HepG2 (cell line): ENCODE measurements around the gene IFNLR1. TPM values are rescaled to one million over a fixed set of nuclear protein-coding genes. Genes with fewer than 3 reads are reported as not detected.

Experiments
- ARNT ChIP-seq: fragments of 450-650 bp; IDR thresholded peaks from 2 replicates; pipeline ENCODE4 v1.6.1; 2017
- ETV6 ChIP-seq: sonication (generic); formaldehyde crosslinking; conservative IDR thresholded peaks from 2 replicates; pipeline ENCODE4 v1.4.0; 2020; ENCODE audit warnings: missing genetic modification reagents
- LCORL ChIP-seq, 2 experiments: fragments of 450-650 bp in 1 of 2; sonication (generic) in 1 of 2; formaldehyde crosslinking in 1 of 2; IDR thresholded peaks; 2 replicates each; pipeline versions ENCODE4 v1.5.0 to v1.6.1; 2017 to 2020; ENCODE audit warnings: antibody characterized with exemption in 1 of 2, missing genetic modification reagents in 1 of 2
- PHF20 ChIP-seq: sonication (generic); formaldehyde crosslinking; IDR thresholded peaks from 2 replicates; pipeline ENCODE4 v1.5.0; 2020; ENCODE audit warnings: mild to moderate bottlenecking, missing genetic modification reagents
- RBFOX2 ChIP-seq: fragments of 200-400 bp; formaldehyde crosslinking; IDR thresholded peaks from 2 replicates; pipeline ENCODE4 v1.6.1; 2017; ENCODE audit warnings: low read depth, mild to moderate bottlenecking, low read length
- REL ChIP-seq: sonication (generic); formaldehyde crosslinking; conservative IDR thresholded peaks from 2 replicates; pipeline ENCODE4 v1.8.0; 2022; ENCODE audit warnings: mild to moderate bottlenecking, missing genetic modification reagents, moderate library complexity
- RFX5 ChIP-seq: IDR thresholded peaks from 2 replicates; pipeline ENCODE4 v1.6.1; 2011; ENCODE audit warnings: low read depth, low read length, improper control_type of control experiment
- RFXAP ChIP-seq: sonication (generic); formaldehyde crosslinking; IDR thresholded peaks from 2 replicates; pipeline ENCODE4 v1.4.0; 2020; ENCODE audit warnings: missing genetic modification reagents, borderline replicate concordance
- RXRA ChIP-seq: sonication (generic); formaldehyde crosslinking; IDR thresholded peaks from 2 replicates; pipeline ENCODE4 v1.5.1; 2020; ENCODE audit warnings: missing genetic modification reagents
- RXRB ChIP-seq: IDR thresholded peaks from 2 replicates; pipeline ENCODE4 v1.6.1; 2016; ENCODE audit warnings: borderline replicate concordance, missing genetic modification reagents, missing compliant biosample characterization
- TCF7 ChIP-seq: sonication (generic); IDR thresholded peaks from 2 replicates; pipeline ENCODE4 v1.6.1; 2016; ENCODE audit warnings: antibody characterized with exemption, low read depth
- TSC22D2 ChIP-seq: sonication (generic); formaldehyde crosslinking; IDR thresholded peaks from 2 replicates; pipeline ENCODE4 v1.5.1; 2020; ENCODE audit warnings: missing genetic modification reagents, mild to moderate bottlenecking, borderline replicate concordance
- ZBTB3 ChIP-seq: sonication (generic); formaldehyde crosslinking; IDR thresholded peaks from 2 replicates; pipeline ENCODE4 v1.4.0; 2020; ENCODE audit warnings: low read depth, mild to moderate bottlenecking, moderate library complexity, missing genetic modification reagents, borderline replicate concordance
- ZFY ChIP-seq: sonication (generic); formaldehyde crosslinking; IDR thresholded peaks from 2 replicates; pipeline ENCODE4 v1.4.0; 2020; ENCODE audit warnings: missing genetic modification reagents
- ZNF256 ChIP-seq: sonication (generic); formaldehyde crosslinking; conservative IDR thresholded peaks from 2 replicates; pipeline ENCODE4 v1.4.0; 2020; ENCODE audit warnings: missing genetic modification reagents
- ZNF274 ChIP-seq: sonication (generic); formaldehyde crosslinking; IDR thresholded peaks from 2 replicates; pipeline ENCODE4 v1.5.1; 2020; ENCODE audit warnings: mild to moderate bottlenecking, missing genetic modification reagents
- ZNF282 ChIP-seq: fragments of 450-650 bp; IDR thresholded peaks from 2 replicates; pipeline ENCODE4 v1.6.1; 2018; ENCODE audit not compliant: partially characterized antibody
- ZNF296 ChIP-seq: sonication (generic); formaldehyde crosslinking; conservative IDR thresholded peaks from 2 replicates; pipeline ENCODE4 v1.5.0; 2020; ENCODE audit warnings: mild to moderate bottlenecking, missing genetic modification reagents
- ZNF337 ChIP-seq: sonication (generic); formaldehyde crosslinking; IDR thresholded peaks from 2 replicates; pipeline ENCODE4 v1.5.1; 2020; ENCODE audit warnings: missing genetic modification reagents, low read depth, mild to moderate bottlenecking, borderline replicate concordance
- ZNF766 ChIP-seq: sonication (generic); formaldehyde crosslinking; IDR thresholded peaks from 2 replicates; pipeline ENCODE4 v1.5.0; 2020; ENCODE audit warnings: missing genetic modification reagents, borderline replicate concordance
- ZNF768 ChIP-seq: sonication (generic); formaldehyde crosslinking; IDR thresholded peaks from 2 replicates; pipeline ENCODE4 v1.4.0; 2020; ENCODE audit warnings: missing genetic modification reagents
- ZNF883 ChIP-seq: sonication (generic); formaldehyde crosslinking; IDR thresholded peaks from 2 replicates; pipeline ENCODE4 v1.5.1; 2020; ENCODE audit warnings: mild to moderate bottlenecking, missing genetic modification reagents; ENCODE audit errors: not compliant biosample characterization
- polyA plus RNA-seq, 8 experiments: library from polyadenylated mRNA; depleted of rRNA in 3 of 8; stranded (reverse) in 7 of 8; unstranded in 1 of 8; fragments of >200 nt; fragmentation: Illumina TruSeq in 4 of 8; extraction: Trizol in 4 of 8; gene quantifications; 2 replicates each; pipeline versions ENCODE4 v1.2.1 to v1.2.3, GENCODE V29; 2011 to 2016; ENCODE audit warnings: low read depth in 4 of 8, missing spikeins in 1 of 8, mixed read lengths in 1 of 8; ENCODE audit not compliant: insufficient read depth in 1 of 8
- total RNA-seq, 5 experiments: library from RNA; depleted of rRNA; stranded (reverse); fragments of >200 nt; fragmentation: Illumina TruSeq; extraction: Trizol; gene quantifications; 2 replicates each; pipeline ENCODE4 v1.2.3, GENCODE V29; 2016; ENCODE audit warnings: low read depth in 1 of 5
- TF ChIP-seq, protein P1 (sequence below): sonication (generic); IDR thresholded peaks from 2 replicates; pipeline ENCODE4 v1.6.1; 2016; ENCODE audit warnings: low read depth, borderline replicate concordance
- TF ChIP-seq, protein P2 (sequence below): sonication (generic); formaldehyde crosslinking; IDR thresholded peaks from 2 replicates; pipeline ENCODE4 v1.4.0; 2020; ENCODE audit warnings: mild to moderate bottlenecking, missing genetic modification reagents
- TF ChIP-seq, protein P3 (sequence below): sonication (generic); formaldehyde crosslinking; IDR thresholded peaks from 2 replicates; pipeline ENCODE4 v1.5.0; 2020; ENCODE audit warnings: missing genetic modification reagents, mild to moderate bottlenecking, borderline replicate concordance
- TF ChIP-seq, protein P4 (sequence below): sonication (generic); formaldehyde crosslinking; IDR thresholded peaks from 2 replicates; pipeline ENCODE4 v1.4.0; 2020; ENCODE audit warnings: missing genetic modification reagents

Gene IFNLR1
- total and polyA plus RNA-seq, 2 of the 13 experiments (the other 11 are each of a cell fraction or from before 2014, with no cell fraction given): 3.8 to 8.5 TPM

DNA sequence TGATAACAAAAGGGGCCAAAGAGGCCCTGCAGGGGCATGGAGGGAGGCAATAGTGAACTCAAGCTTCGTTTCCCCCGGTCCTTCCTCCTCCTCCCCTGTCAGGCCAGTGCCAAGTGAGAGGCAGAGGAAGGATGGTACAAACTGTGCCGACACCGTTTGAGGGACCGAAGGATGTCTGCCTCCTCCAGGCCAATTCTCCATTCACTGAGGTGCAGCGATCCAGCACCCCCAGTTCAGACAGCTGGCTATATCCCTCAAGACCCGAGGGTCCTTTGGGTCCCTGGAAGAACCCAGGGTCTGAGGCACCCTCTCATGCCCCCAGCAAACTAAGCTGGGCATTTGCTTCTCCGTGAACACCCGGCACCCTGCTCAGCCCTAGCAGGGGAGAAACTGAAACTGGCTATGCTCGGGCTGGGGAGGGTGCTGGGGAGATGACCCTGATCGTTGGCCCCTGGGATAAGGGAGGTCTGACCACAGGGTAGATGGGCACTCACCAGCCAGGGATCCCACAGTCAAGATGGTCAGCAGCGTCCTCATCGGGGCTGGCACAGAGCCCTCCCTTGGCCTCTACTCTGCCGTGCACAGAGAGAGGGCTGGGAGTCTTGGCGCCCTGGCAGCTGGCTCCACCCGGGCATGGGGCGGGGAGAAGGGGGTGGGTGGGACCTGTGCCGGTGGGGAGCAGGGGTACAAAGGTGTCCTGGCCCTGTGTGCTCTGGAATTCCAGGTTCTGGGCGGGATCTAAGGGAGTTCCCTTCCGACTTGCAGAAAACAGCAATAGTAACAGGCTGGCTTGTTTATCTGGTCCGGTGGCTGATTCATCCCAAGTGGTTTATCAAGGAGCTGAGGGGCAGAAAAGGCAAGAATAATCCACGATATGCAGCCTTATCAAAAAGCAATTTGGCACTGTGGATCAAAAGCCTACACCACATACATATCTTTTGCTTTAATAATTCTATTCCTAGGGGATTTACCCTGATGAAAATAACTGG is 44.2 kb downstream of the IFNLR1 start, which contains the start of gene IL22RA1 (continued):
- peak; percentile 26; the same call in 1 of the 2 replicates for TF ChIP-seq ZFY (CRISPR knock-in tag)
- TF ChIP-seq RBFOX2: no peak
- TF ChIP-seq, protein P1, sequence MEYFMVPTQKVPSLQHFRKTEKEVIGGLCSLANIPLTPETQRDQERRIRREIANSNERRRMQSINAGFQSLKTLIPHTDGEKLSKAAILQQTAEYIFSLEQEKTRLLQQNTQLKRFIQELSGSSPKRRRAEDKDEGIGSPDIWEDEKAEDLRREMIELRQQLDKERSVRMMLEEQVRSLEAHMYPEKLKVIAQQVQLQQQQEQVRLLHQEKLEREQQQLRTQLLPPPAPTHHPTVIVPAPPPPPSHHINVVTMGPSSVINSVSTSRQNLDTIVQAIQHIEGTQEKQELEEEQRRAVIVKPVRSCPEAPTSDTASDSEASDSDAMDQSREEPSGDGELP: peak; percentile 16; the same call in 1 of the 2 replicates
- TF ChIP-seq PHF20: no peak
- TF ChIP-seq TCF7: no peak
- TF ChIP-seq ETV6 (CRISPR knock-in tag): no peak
- TF ChIP-seq RFX5: no peak
- TF ChIP-seq ZNF883: no peak
- TF ChIP-seq, protein P2, sequence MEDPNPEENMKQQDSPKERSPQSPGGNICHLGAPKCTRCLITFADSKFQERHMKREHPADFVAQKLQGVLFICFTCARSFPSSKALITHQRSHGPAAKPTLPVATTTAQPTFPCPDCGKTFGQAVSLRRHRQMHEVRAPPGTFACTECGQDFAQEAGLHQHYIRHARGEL (CRISPR knock-in tag): no peak
- TF ChIP-seq ZNF296 (CRISPR knock-in tag): no peak
- TF ChIP-seq RFXAP: 0 out of 2 replicates have a peak, but pooled peaks have one; percentile 57
- peak; percentile 25; the same call in 1 of the 2 replicates for TF ChIP-seq ZNF768 (CRISPR knock-in tag)
- TF ChIP-seq LCORL (IDR thresholded peaks at IDR 0.05): no peak
- 0 out of 2 replicates have a peak, but pooled peaks have one; percentile 17 for TF ChIP-seq LCORL (CRISPR knock-in tag; IDR thresholded peaks at IDR 0.05)
- no peak for TF ChIP-seq ZNF766 (CRISPR knock-in tag)
- no peak for TF ChIP-seq RXRB (CRISPR knock-in tag)
- no peak for TF ChIP-seq ZBTB3 (CRISPR knock-in tag)
- peak; percentile 52; the same call in 1 of the 2 replicates for TF ChIP-seq TSC22D2 (CRISPR knock-in tag)
- no peak for TF ChIP-seq ZNF337 (CRISPR knock-in tag)
- no peak for TF ChIP-seq ARNT
- 0 out of 2 replicates have a peak, but pooled peaks have one; percentile 56 for TF ChIP-seq ZNF256 (CRISPR knock-in tag)
- TF ChIP-seq, protein P3, sequence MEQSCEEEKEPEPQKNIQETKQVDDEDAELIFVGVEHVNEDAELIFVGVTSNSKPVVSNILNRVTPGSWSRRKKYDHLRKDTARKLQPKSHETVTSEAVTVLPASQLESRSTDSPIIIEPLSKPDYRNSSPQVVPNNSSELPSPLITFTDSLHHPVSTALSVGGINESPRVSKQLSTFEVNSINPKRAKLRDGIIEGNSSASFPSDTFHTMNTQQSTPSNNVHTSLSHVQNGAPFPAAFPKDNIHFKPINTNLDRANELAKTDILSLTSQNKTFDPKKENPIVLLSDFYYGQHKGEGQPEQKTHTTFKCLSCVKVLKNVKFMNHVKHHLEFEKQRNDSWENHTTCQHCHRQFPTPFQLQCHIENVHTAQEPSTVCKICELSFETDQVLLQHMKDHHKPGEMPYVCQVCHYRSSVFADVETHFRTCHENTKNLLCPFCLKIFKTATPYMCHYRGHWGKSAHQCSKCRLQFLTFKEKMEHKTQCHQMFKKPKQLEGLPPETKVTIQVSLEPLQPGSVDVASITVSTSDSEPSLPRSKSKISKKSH (CRISPR knock-in tag): no peak
- TF ChIP-seq RXRA (CRISPR knock-in tag): peak; percentile 60; the same call in 1 of the 2 replicates
- TF ChIP-seq, protein P4, sequence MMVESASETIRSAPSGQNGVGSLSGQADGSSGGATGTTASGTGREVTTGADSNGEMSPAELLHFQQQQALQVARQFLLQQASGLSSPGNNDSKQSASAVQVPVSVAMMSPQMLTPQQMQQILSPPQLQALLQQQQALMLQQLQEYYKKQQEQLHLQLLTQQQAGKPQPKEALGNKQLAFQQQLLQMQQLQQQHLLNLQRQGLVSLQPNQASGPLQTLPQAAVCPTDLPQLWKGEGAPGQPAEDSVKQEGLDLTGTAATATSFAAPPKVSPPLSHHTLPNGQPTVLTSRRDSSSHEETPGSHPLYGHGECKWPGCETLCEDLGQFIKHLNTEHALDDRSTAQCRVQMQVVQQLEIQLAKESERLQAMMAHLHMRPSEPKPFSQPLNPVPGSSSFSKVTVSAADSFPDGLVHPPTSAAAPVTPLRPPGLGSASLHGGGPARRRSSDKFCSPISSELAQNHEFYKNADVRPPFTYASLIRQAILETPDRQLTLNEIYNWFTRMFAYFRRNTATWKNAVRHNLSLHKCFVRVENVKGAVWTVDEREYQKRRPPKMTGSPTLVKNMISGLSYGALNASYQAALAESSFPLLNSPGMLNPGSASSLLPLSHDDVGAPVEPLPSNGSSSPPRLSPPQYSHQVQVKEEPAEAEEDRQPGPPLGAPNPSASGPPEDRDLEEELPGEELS (CRISPR knock-in tag): no peak
- no peak for TF ChIP-seq ZNF274
- no peak for TF ChIP-seq REL (CRISPR knock-in tag)
- no peak for TF ChIP-seq ZNF282
